Measurements from ENCODE around the gene PABPC1L.

DNA sequence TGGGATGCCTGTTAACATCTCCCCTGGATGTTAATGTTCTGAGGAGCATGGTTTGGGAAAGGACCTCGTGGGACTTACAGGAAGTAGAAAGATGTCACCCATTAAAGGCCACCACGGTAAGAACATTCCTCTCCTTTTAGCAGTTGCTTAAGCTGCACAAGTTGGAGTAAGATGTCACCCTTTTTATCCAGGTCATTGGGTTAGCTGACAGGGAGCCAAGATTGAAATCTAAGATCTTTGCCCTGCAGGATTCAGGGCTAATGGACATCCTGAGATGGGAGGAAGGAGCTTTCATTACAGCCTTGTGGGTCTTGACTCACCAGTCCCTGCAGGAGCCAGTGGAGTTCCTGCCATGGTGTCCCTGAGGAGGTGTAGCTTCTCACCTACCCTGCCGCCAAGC, 22.1 kb downstream of the PABPC1L start:
- TF ChIP-seq, protein P1, sequence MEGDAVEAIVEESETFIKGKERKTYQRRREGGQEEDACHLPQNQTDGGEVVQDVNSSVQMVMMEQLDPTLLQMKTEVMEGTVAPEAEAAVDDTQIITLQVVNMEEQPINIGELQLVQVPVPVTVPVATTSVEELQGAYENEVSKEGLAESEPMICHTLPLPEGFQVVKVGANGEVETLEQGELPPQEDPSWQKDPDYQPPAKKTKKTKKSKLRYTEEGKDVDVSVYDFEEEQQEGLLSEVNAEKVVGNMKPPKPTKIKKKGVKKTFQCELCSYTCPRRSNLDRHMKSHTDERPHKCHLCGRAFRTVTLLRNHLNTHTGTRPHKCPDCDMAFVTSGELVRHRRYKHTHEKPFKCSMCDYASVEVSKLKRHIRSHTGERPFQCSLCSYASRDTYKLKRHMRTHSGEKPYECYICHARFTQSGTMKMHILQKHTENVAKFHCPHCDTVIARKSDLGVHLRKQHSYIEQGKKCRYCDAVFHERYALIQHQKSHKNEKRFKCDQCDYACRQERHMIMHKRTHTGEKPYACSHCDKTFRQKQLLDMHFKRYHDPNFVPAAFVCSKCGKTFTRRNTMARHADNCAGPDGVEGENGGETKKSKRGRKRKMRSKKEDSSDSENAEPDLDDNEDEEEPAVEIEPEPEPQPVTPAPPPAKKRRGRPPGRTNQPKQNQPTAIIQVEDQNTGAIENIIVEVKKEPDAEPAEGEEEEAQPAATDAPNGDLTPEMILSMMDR (IDR thresholded peaks at IDR 0.05), result no peak
- TF ChIP-seq POLR2AphosphoS5 (IDR thresholded peaks at IDR 0.05) (no peak), POLR2A (IDR thresholded peaks at IDR 0.05) (no peak), EP300 (IDR thresholded peaks at IDR 0.05) (no peak)
